Epithelial cell of proximal tubule (primary cell): ENCODE results near the gene CDH13. TPM values are rescaled to one million over a fixed set of nuclear protein-coding genes. Genes with fewer than 3 reads are reported as not detected.

Experiments used
- DNase-seq: peaks from one replicate; pipeline ENCODE4 v3.0.0-alpha.2; 2011; ENCODE audit warnings: low read depth
- H3K4me3 ChIP-seq: 2 replicates; pipeline ENCODE4 v1.5.1; 2011; ENCODE audit warnings: low read depth, mild to moderate bottlenecking, low read length
- CTCF ChIP-seq: conservative IDR thresholded peaks from 2 replicates; pipeline ENCODE4 v1.5.1; 2012; ENCODE audit warnings: low read depth, mild to moderate bottlenecking, low read length
- total RNA-seq: library from RNA; depleted of rRNA; stranded (reverse); fragments of >200 nt; gene quantifications from 2 replicates; pipeline ENCODE4 v1.2.3, GENCODE V29; 2015

The CDH13 gene
- total RNA-seq, 1 donor from 2014 or later = 85.4 TPM

- no peak for DNase-seq
- TF ChIP-seq CTCF = no peak
- no peak overlapping the region for H3K4me3 ChIP-seq
Observed at GRCh38 chr16:83586461-83587200, 959.9 kb downstream of the CDH13 start.

- TF ChIP-seq CTCF = no peak
- no peak for DNase-seq
- no peak overlapping the region for H3K4me3 ChIP-seq
Observed at GRCh38 chr16:83587201-83587600, 960.4 kb downstream of the CDH13 start.

GRCh38 chr16:83588070-83588469, 961.3 kb downstream of the CDH13 start:
- H3K4me3 ChIP-seq = no peak overlapping the region
- TF ChIP-seq CTCF = no peak
- no peak for DNase-seq

- no peak for TF ChIP-seq CTCF
- no peak overlapping the region for H3K4me3 ChIP-seq
- DNase-seq = no peak
Observed at GRCh38 chr16:83589576-83589975, 962.8 kb downstream of the CDH13 start.

GRCh38 chr16:83592778-83593177, 966.0 kb downstream of the CDH13 start:
- no peak overlapping the region for H3K4me3 ChIP-seq
- DNase-seq = no peak
- TF ChIP-seq CTCF = no peak

GRCh38 chr16:83599789-83600462, 973.2 kb downstream of the CDH13 start:
- TF ChIP-seq CTCF = no peak
- no peak overlapping the region for H3K4me3 ChIP-seq

More at GRCh38 chr16:83599789-83600462, 973.2 kb downstream of the CDH13 start:
- no peak for DNase-seq
